ENCODE measurements around the gene ALDH3A1. TPM values are rescaled to one million over a fixed set of nuclear protein-coding genes. Genes with fewer than 3 reads are reported as not detected.
A peak's percentile ranks its signal among the peaks of the same experiment; 100 is the strongest.

Gene ALDH3A1
- total RNA-seq, 1 donor from 2014 or later = 1.5 TPM

GRCh38 chr17:19723964-19724363 lies 24.1 kb downstream of the ALDH3A1 start:
- DNase-seq (ENCODE audit: low spot score) (no peak), ATAC-seq (no peak)

- ATAC-seq = peak; percentile 63
- DNase-seq (ENCODE audit: low spot score) = peak; percentile 79
These were observed 27.3 kb downstream of the ALDH3A1 start for GRCh38 chr17:19720631-19721426.

GRCh38 chr17:19720210-19720475 lies 28.0 kb downstream of the ALDH3A1 start:
- DNase-seq (ENCODE audit: low spot score) (no peak), ATAC-seq (no peak)

GRCh38 chr17:19719355-19720209 lies 28.5 kb downstream of the ALDH3A1 start:
- ATAC-seq (no peak), DNase-seq (ENCODE audit: low spot score) (no peak)

GRCh38 chr17:19718613-19719354 lies 29.3 kb downstream of the ALDH3A1 start:
- DNase-seq (ENCODE audit: low spot score) = peak; percentile 55
- ATAC-seq = peak; percentile 74

GRCh38 chr17:19718041-19718612 lies 30.0 kb downstream of the ALDH3A1 start:
- ATAC-seq (peak; percentile 40), DNase-seq (ENCODE audit: low spot score) (no peak)

GRCh38 chr17:19717411-19717908 lies 30.6 kb downstream of the ALDH3A1 start:
- no peak for DNase-seq (ENCODE audit: low spot score)
- ATAC-seq = no peak

GRCh38 chr17:19717031-19717360 lies 31.1 kb downstream of the ALDH3A1 start:
- DNase-seq (ENCODE audit: low spot score) (no peak), ATAC-seq (no peak)

- ATAC-seq = no peak
- DNase-seq (ENCODE audit: low spot score) = no peak
These were observed 31.7 kb downstream of the ALDH3A1 start, which contains the start of gene SLC47A2 for GRCh38 chr17:19716108-19717030. SLC47A2 (minus strand) TSS chr17:19716584; CDS start chr17:19716555, 29 bp downstream.

- no peak for ATAC-seq
- no peak for DNase-seq (ENCODE audit: low spot score)
These were observed 33.3 kb downstream of the ALDH3A1 start for GRCh38 chr17:19714542-19715411.

GRCh38 chr17:19713901-19714361 lies 34.2 kb downstream of the ALDH3A1 start:
- DNase-seq (ENCODE audit: low spot score) (no peak), ATAC-seq (no peak)

GRCh38 chr17:19713462-19713861 lies 34.6 kb downstream of the ALDH3A1 start:
- DNase-seq (ENCODE audit: low spot score) (no peak), ATAC-seq (no peak)

- DNase-seq (ENCODE audit: low spot score) (peak; percentile 37), ATAC-seq (no peak)
These were observed 35.6 kb downstream of the ALDH3A1 start for GRCh38 chr17:19712436-19713004.

- peak; percentile 27 for DNase-seq (ENCODE audit: low spot score)
- ATAC-seq = no peak
These were observed 38.3 kb downstream of the ALDH3A1 start for GRCh38 chr17:19709841-19710240.

- DNase-seq (ENCODE audit: low spot score) = no peak
- ATAC-seq = no peak
These were observed 39.5 kb downstream of the ALDH3A1 start for GRCh38 chr17:19708431-19709175.

GRCh38 chr17:19707728-19708221 lies 40.3 kb downstream of the ALDH3A1 start:
- DNase-seq (ENCODE audit: low spot score) (no peak), ATAC-seq (no peak)

Data from left lobe of liver (tissue), 2 donors.